HG03432 (cell line): ENCODE data around the gene HOXC6.
"Not testable (repeated sequence)": the region's sequence is repeated elsewhere in the genome, so short reads cannot be mapped to it uniquely, and the experiment has no call there.

Source experiments
- ATAC-seq: cut with Tn5 transposase; IDR thresholded peaks from one replicate; pipeline ENCODE4 v1.9.1; 2021; ENCODE audit warnings: mild to moderate bottlenecking, moderate library complexity; ENCODE audit not compliant: unreplicated experiment

Gene HOXC6

GRCh38 chr12:54038284-54038870 lies 10.1 kb downstream of the HOXC6 start:
- ATAC-seq: no peak

- ATAC-seq: no peak
Measured at GRCh38 chr12:54038871-54039414, 10.7 kb downstream of the HOXC6 start.

- no peak for ATAC-seq
Measured at GRCh38 chr12:54039417-54040147, 11.3 kb downstream of the HOXC6 start.

GRCh38 chr12:54040148-54040494 lies 11.9 kb downstream of the HOXC6 start:
- ATAC-seq: no peak

- no peak for ATAC-seq
Measured at GRCh38 chr12:54040648-54041047, 12.4 kb downstream of the HOXC6 start.

- no peak for ATAC-seq
Measured at GRCh38 chr12:54041097-54041690, 13.0 kb downstream of the HOXC6 start.

GRCh38 chr12:54042033-54042432 lies 13.8 kb downstream of the HOXC6 start:
- ATAC-seq: not testable (repeated sequence)

- ATAC-seq: no peak
Measured at GRCh38 chr12:54042970-54043853, 15.0 kb downstream of the HOXC6 start.

- ATAC-seq: no peak
Measured at GRCh38 chr12:54044425-54045103, 16.3 kb downstream of the HOXC6 start.

- ATAC-seq: no peak
Measured at GRCh38 chr12:54045401-54045800, 17.2 kb downstream of the HOXC6 start.

- ATAC-seq: no peak
Measured at GRCh38 chr12:54045868-54046521, 17.8 kb downstream of the HOXC6 start.

GRCh38 chr12:54046809-54047159 lies 18.5 kb downstream of the HOXC6 start:
- ATAC-seq: no peak

- no peak for ATAC-seq
Measured at GRCh38 chr12:54047160-54047963, 19.1 kb downstream of the HOXC6 start.

- ATAC-seq: no peak
Measured at GRCh38 chr12:54047964-54048303, 19.7 kb downstream of the HOXC6 start.

GRCh38 chr12:54048406-54049093 lies 20.3 kb downstream of the HOXC6 start:
- no peak for ATAC-seq

GRCh38 chr12:54049108-54049507 lies 20.9 kb downstream of the HOXC6 start:
- ATAC-seq: no peak

- no peak for ATAC-seq
Measured at GRCh38 chr12:54050482-54050810, 22.2 kb downstream of the HOXC6 start.

- ATAC-seq: no peak
Measured at GRCh38 chr12:54051026-54051842, 23.0 kb downstream of the HOXC6 start.
